ENCODE data around the gene PARVA. TPM values are rescaled to one million over a fixed set of nuclear protein-coding genes. Genes with fewer than 3 reads are reported as not detected.

PARVA gene
- total RNA-seq, 1 donor from 2014 or later, result 170 TPM

DNA sequence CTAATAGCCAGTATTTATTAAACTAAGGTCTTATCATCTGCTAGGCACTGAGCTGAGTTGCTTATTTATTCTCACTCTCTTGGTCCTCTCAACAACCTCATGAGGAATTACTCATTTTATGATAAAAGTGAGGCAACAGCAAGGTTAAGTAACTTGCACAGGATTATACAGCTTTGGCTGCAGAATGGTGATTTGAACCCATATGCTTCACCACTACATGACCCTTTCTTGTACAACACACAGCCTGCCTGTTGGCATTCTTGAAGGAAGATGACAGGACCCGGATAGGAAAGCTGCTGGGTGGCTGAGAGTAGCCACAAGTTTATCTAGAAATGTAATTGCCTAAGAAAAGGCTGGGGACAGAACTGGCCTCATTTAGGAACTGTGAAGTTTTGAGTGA, 5.3 kb upstream of the PARVA start:
- Mint-ChIP-seq H3K27ac (ENCODE audit: unreplicated experiment) (no peak overlapping the region), H3K36me3 (ENCODE audit: low read depth) (no peaks in the 10 kb centered on the region), H3K4me1 (ENCODE audit: low read depth) (peaks cover 15% of the 10 kb centered on the region), H3K27me3 (ENCODE audit: low read depth) (no peaks in the 10 kb centered on the region), H3K4me3 (ENCODE audit: unreplicated experiment) (no peak overlapping the region), H3K9me3 (ENCODE audit: low read depth) (peaks cover 3% of the 10 kb centered on the region)
- no peak for TF ChIP-seq CTCF (IDR thresholded peaks at IDR 0.05)
- DNase-seq (ENCODE audit: low spot score), result no peak

DNA sequence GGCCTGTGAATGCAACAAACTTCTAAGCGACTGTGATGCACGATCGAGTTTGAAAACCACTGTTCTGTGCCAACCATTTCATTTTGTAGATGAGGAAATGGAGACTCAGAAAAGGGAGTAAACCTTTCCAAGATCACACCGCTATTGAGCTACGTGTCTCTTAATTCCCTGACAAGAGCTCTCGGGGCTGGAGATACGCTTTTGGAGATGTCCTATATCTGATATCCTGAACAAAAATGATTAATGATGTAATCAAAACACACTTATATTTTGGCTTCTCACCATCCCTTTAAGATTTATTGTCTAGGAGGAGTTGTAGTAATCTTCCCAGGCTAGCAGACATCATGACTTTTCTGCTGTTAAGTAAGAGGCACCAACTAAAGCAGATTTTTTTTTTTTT, 1.7 kb upstream of the PARVA start:
- TF ChIP-seq CTCF (IDR thresholded peaks at IDR 0.05), result no peak
- Mint-ChIP-seq H3K4me3 (ENCODE audit: unreplicated experiment) (no peak overlapping the region), H3K4me1 (ENCODE audit: low read depth) (peaks cover 44% of the 10 kb centered on the region), H3K27me3 (ENCODE audit: low read depth) (no peaks in the 10 kb centered on the region), H3K27ac (ENCODE audit: unreplicated experiment) (peak overlapping the region; percentile 82), H3K36me3 (ENCODE audit: low read depth) (no peaks in the 10 kb centered on the region), H3K9me3 (ENCODE audit: low read depth) (no peaks in the 10 kb centered on the region)
- no peak for DNase-seq (ENCODE audit: low spot score)

GRCh38 chr11:12376259-12377081, 901 bp upstream of the PARVA start:
- no peak for DNase-seq (ENCODE audit: low spot score)
- Mint-ChIP-seq H3K27me3 (ENCODE audit: low read depth) (no peaks in the 10 kb centered on the region), H3K4me3 (ENCODE audit: unreplicated experiment) (peak overlapping the region; percentile 74), H3K27ac (ENCODE audit: unreplicated experiment) (peak overlapping the region; percentile 82), H3K4me1 (ENCODE audit: low read depth) (peaks cover 52% of the 10 kb centered on the region), H3K9me3 (ENCODE audit: low read depth) (no peaks in the 10 kb centered on the region), H3K36me3 (ENCODE audit: low read depth) (peaks cover 2% of the 10 kb centered on the region)
- no peak for TF ChIP-seq CTCF (IDR thresholded peaks at IDR 0.05)

DNA sequence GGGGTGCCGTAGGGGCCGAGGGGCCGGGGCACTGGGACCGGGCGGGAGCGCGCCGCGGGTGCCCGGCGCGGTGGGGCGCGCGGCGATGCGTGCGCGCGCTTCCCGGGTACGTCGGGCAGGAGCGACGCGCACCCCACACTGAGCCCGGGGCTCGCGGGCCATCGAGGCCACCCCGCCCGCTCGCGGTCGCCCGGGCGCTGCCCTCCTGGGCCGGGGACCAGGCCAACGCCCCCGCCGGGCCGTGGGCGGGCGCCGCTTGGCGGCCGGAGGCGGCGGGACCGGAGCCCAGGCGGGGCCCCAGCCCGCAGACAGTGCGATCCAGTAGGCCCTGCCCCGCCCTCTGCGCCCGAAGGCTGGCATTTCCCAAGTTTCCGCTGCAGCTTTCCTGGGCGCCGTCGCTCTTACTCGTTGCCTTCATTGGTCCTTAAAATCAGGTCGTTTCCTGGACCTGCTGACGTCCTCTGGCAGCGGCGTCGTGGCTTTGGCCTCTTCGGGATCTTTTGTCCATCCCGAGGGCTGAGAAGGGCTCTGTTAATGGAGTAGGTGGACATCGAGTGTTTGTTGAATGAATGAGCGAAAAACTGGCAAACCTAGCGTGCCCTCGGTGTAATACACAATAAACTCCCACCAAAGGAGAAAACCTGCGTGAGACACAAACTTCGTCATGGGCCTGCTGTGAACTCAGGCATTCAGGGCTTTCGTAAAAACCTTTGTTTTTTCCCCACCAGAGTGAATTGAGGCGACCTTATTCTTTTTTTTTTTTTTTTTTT, 638 bp downstream of the PARVA start:
- H3K9me3 Mint-ChIP-seq (ENCODE audit: low read depth), result no peaks in the 10 kb centered on the region
- peak; percentile 50 for TF ChIP-seq CTCF (IDR thresholded peaks at IDR 0.05)
- H3K36me3 Mint-ChIP-seq (ENCODE audit: low read depth), result peaks cover 2% of the 10 kb centered on the region
- peak overlapping the region; percentile 100 for H3K27ac Mint-ChIP-seq (ENCODE audit: unreplicated experiment)
- peak overlapping the region; percentile 97 for H3K4me3 Mint-ChIP-seq (ENCODE audit: unreplicated experiment)
- DNase-seq (ENCODE audit: low spot score), result no peak
- peaks cover 66% of the 10 kb centered on the region for H3K4me1 Mint-ChIP-seq (ENCODE audit: low read depth)
- H3K27me3 Mint-ChIP-seq (ENCODE audit: low read depth), result no peaks in the 10 kb centered on the region

DNA sequence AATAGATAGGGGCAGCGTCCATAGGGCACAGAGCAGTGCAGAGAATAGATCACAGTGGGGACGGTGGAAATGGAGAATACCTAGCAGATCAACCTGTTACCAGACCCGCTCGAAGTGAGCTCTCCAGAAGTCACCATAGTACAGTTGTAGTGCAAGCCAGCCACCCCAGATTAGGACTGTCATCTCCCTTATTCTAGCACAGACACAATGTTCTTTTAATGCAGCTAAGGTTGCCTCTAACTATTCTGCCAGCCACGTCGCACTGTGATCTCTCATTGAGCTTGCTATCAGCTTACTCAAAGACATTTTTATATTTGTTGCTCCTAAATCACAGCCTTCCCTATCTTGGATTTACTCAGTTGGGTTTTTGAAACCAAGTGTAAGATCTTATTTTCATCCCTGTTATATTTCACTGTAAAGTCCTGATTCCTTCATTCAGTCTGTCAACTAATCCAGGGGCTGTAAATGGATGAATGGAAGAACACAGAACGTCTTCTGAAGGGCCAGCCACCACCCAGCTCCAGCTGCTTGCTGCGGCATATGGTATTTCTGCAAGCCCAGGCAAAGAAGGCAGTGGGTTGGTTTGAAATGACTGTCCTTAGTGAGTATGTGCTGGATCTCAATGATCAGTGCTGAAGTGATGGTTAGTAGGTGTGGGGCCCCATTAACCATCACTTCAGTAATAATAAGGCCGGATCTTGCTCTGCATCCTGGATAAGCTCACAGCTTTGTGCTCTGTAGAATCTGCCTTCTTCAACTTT, 3.4 kb downstream of the PARVA start:
- no peak for TF ChIP-seq CTCF (IDR thresholded peaks at IDR 0.05)
- no peak overlapping the region for H3K4me3 Mint-ChIP-seq (ENCODE audit: unreplicated experiment)
- no peak for DNase-seq (ENCODE audit: low spot score)
- H3K27me3 Mint-ChIP-seq (ENCODE audit: low read depth), result no peaks in the 10 kb centered on the region
- peaks cover 4% of the 10 kb centered on the region for H3K36me3 Mint-ChIP-seq (ENCODE audit: low read depth)
- H3K9me3 Mint-ChIP-seq (ENCODE audit: low read depth), result no peaks in the 10 kb centered on the region
- H3K27ac Mint-ChIP-seq (ENCODE audit: unreplicated experiment), result no peak overlapping the region
- peaks cover 75% of the 10 kb centered on the region for H3K4me1 Mint-ChIP-seq (ENCODE audit: low read depth)

All from chondrocyte (in vitro differentiated cells).